Mammary epithelial cell (primary cell): ENCODE measurements around the gene NUMBL.

ENCODE experiments used
- EZH2 ChIP-seq: IDR thresholded peaks from 2 replicates; pipeline ENCODE4 v1.6.1; 2012; ENCODE audit warnings: low read length, inconsistent platforms, borderline replicate concordance
- TF ChIP-seq, protein P1 (sequence below), 2 donors: IDR thresholded peaks in 1 of 2; conservative IDR thresholded peaks in 1 of 2; 2 replicates each; pipeline ENCODE4 v1.5.1; 2011 to 2012; ENCODE audit warnings: inconsistent platforms in 2 of 2, low read length in 2 of 2, mild to moderate bottlenecking in 2 of 2, control low read depth in 1 of 2, low read depth in 1 of 2; ENCODE audit not compliant: insufficient read depth in 1 of 2; ENCODE audit errors: extremely low read depth in 1 of 2

DNA sequence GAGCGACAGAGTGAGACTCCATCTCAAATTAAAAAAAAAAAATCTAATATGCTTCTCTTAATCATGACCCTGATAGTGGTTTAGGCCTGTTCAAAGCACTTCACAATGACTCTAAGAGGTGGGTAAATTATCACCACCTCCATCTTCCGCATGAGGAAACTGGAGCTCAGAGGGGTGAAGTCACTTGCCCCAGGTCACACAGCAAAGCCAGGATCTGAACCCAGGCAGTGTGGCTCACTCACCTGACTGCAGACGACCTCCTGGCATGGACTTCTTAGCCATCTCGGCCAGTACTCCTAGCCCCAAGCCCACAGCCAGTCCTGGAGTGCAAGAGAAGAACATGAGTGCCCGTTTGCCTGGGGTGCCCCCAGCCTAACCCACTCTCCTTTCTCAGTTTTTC lies 19.4 kb upstream of the NUMBL start:
- TF ChIP-seq, protein P1, sequence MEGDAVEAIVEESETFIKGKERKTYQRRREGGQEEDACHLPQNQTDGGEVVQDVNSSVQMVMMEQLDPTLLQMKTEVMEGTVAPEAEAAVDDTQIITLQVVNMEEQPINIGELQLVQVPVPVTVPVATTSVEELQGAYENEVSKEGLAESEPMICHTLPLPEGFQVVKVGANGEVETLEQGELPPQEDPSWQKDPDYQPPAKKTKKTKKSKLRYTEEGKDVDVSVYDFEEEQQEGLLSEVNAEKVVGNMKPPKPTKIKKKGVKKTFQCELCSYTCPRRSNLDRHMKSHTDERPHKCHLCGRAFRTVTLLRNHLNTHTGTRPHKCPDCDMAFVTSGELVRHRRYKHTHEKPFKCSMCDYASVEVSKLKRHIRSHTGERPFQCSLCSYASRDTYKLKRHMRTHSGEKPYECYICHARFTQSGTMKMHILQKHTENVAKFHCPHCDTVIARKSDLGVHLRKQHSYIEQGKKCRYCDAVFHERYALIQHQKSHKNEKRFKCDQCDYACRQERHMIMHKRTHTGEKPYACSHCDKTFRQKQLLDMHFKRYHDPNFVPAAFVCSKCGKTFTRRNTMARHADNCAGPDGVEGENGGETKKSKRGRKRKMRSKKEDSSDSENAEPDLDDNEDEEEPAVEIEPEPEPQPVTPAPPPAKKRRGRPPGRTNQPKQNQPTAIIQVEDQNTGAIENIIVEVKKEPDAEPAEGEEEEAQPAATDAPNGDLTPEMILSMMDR (conservative IDR thresholded peaks at IDR 0.05 in 1 of 2, IDR thresholded peaks at IDR 0.05 in 1 of 2; ENCODE audit: extremely low read depth in 1 of 2, insufficient read depth in 1 of 2, low read depth in 1 of 2, low read length in 2 of 2): no peak
- TF ChIP-seq EZH2: no peak
